GM21515 (cell line): ENCODE data around the gene UBL7.
"Not testable (repeated sequence)": the region's sequence is repeated elsewhere in the genome, so short reads cannot be mapped to it uniquely, and the experiment has no call there.

Experiments
- ATAC-seq: cut with Tn5 transposase; IDR thresholded peaks from one replicate; pipeline ENCODE4 v1.9.1; 2021; ENCODE audit not compliant: unreplicated experiment

UBL7 gene, protein sequence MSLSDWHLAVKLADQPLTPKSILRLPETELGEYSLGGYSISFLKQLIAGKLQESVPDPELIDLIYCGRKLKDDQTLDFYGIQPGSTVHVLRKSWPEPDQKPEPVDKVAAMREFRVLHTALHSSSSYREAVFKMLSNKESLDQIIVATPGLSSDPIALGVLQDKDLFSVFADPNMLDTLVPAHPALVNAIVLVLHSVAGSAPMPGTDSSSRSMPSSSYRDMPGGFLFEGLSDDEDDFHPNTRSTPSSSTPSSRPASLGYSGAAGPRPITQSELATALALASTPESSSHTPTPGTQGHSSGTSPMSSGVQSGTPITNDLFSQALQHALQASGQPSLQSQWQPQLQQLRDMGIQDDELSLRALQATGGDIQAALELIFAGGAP

DNA sequence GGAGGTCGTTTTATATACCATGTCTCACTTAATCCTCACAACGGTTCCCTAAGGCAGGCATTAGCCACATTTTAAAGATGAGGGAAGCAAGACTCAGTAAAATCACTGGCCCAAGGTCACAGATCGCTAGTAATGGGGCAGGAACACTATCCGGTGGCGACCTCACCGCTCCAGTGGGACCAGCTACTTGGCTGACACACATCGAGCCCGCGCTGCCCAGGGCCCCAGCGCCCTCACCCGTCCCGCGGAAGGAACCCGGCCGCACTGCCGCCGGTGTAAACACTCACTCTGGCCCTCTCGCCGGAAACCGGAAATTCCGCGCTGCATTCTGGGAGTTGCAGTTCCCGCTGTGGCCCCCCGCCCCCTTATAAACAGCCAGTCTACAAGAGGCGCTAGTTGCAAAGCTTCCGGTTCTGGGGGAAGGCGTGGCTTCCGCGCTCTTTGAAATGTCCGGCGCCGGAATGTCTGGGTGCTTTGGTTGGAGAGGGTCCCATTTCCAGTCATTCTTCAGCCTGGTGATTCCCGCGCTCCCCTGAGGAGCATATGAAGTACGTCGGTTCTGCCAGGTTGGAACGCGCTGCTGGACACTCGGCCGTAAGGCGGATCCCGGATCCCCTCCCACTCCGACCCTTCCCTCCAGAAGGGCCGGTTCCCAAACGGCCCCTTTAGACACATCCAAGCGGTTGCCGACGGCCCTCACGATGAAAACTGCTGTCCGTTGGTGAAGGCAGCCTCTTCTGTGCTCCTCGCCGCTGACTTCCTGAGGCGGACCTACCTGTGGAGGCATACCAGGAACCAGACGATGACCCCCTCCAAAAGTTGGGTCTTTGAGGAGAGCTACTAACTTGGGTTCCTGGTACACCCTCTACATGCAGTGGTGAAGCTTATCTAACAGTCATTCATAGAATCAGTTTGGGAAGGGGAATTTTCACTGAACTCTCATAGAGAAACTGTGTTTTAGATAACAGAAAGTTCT is at the start of gene UBL7:
Gene UBL7 (minus strand): TSS at position 290 of the 976 bp plus-strand sequence. CDS start 2,293 bp downstream, outside the sequence.
- ATAC-seq = peak; percentile 81

DNA sequence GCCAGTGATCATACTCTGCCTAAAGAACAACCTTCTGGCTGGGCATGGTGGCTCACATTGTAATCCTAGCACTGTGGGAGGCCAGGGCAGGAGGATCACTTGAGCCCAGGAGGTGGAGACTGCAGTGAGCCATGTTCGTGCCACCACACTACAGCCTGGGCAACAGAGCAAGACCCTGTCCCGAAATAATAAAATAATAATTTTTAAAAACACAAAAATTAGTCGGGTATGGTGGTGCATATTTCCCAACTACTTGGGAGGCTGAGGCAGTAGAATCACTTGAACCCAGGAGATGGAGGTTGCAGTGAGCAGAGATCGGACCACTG is 45.5 kb upstream of the UBL7 start:
- ATAC-seq = no peak

DNA sequence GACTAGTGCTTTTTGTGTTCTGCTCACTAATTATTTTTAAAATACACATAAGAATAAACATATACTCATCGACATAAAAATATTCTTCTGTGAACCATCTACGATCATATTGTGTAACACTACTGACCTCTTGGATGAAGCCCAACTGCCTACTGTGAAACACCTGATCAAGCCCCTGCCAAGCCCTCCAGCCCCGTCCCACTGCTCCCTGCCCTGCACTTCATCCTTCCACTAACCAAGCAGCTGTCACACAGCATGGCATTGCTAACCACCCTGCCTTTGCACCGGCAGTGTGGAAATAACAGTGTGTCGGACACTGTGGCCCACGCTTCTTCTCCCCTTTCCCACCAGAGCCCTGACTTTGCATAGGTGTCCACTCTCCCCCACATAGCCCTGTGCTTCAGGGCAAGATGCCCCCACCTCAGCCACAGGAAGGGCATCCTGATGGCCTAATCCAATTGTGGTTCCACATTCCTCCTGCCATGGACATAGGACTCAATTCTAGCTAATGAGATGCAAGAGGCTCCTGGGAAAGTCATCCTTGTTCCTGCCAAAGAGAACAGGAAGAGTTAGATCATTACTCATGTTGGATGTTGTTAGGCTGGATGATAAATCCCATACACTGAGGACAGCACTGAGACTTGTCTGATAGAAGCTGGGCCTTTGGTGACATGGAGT is 45.0 kb upstream of the UBL7 start:
- no peak for ATAC-seq

DNA sequence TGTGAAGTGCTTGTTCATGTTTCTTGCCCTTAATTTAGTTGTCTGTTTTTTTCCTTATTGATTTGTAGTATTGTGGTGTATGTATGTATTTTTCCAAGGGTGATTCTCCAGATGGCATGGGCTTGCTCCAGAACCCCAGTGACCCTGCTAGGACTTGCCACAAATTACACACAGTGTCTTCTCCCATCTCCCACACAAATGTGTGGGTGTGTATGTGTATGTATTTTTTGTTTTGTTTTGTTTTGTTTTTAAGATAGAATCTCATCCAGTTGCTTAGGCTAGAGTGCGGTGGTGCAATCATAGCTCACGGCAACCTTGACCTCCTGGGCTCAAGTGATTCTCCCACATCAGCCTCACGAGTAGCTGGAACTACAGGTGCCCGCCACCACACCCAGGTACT is 43.9 kb upstream of the UBL7 start:
- ATAC-seq = no peak

DNA sequence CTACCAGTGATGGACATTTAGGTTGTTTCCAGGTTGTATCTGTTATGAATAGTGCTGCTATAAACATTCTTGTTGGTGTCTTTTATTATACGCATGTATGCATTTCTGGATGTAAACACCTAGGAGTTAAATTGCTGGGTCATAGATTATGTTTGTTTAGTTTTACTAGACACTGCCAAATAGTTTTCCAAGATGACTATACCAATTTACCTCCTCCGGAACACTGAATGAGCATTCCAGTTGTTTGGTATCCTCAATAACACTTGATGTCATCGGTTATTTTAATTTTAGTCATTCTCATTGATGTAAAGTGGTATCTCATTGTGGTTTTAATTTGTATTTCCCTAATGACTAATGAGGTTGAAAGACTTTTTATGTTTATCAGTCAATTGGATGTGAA is 43.5 kb upstream of the UBL7 start:
- ATAC-seq = no peak

DNA sequence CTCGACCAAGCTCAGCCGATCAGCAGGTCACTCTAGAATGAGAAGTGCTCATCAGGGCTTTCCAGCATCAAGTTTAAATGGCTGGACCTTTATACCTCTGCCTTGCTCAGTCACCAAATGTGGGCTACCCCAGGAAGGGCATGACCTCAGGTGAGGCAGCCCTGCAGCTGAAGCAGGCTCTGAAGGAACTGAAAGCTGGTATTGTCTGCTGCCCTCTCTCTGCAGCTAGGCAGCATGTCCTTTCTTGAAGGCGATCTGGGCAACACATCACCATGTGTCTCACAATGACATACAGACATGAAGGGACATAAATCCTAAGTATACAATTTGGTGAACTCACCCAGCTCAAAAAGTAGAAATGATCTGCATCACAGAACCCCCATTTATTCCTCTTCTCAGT is 41.3 kb upstream of the UBL7 start:
- no peak for ATAC-seq

DNA sequence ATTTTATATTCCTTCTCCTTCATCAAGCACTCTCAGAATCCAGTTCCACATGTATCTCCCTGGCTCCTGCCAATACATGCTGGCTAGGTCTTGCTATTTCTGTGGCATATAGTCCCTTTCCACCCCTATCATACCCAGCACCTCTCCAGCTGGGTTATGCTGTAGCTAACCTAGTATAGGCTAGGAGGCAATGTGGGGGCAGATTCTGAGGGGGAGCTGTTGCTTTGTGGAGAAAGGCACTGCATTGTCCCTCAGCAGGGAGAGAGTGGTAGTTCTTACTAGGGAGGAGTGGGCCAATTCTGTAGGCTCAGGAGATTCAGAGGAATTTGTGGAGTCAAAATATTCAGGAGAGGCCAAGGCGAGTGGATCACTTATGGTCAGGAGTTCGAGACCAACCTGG is 39.4 kb upstream of the UBL7 start:
- ATAC-seq = no peak

DNA sequence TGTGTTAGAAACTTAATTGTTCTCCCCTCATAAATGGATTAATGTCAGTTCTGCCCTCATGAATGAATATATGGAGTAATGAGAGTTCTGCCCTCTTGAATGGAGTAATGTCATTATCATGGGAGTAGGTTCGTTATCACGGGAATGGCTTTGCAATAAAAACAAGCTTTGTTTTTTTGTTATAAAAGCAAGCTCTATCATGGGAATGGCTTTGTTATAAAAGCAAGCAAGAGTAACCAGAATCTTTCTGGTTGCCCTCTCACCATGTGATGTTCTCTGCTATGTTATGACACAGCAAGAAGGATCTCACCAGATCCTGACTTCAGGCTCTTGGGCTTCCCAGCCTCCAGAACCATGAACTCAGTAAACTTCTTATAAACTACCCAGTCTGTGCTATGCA is 38.4 kb upstream of the UBL7 start:
- ATAC-seq = no peak

DNA sequence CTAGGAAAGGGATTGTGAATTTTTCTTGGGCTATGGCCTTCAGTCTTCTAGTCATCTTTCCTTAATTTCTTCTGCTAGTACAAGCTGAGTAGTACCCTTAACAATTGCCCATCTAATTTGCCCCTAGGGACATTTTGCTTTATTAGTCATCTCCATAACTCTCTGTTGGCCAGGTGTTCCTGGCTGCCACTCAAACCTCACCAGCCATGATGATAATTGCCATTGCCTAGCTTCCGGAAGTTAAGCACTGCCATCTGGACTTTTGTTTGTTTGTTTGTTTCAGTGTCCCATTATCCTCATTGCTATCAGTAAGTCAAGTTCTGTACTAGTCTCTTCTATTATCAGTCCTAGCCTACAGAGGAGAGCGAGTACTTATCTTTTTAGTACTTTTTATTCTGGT is 36.6 kb upstream of the UBL7 start:
- ATAC-seq = no peak

DNA sequence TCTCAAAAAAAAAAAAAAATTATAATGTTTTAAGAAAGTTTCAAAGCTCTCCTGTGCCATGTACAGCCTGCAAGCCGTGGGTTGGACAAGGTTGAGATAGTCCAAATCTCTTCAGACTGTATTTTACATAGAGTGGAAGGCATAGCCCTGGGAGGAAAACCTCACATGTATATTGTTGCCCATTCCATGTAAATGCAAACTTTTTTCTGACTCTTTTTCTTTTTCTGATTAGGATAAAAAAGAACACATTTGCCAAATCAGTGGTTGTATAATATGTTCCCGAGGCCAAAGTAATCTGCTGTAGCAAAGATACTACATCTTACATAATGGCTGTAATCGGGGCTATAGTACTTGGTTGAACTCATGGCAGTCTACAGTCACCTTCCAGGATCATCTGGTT is 35.7 kb upstream of the UBL7 start:
- ATAC-seq = no peak

DNA sequence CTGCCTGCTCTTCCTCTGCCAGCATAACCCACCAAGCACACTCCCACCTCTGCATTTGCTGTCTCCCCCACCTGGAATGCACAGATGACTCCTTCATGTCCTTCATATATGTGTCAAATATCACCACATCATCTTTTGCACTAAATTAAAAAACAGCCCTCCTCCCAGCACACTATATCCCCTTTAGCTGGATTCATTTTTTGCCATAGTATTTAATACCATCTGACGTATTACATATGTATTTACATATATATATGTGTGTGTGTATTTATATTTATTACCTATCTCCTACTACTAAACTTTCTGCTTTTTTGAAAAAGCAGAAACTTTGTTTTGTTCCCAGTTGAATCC is 29.4 kb upstream of the UBL7 start:
- ATAC-seq = no peak

DNA sequence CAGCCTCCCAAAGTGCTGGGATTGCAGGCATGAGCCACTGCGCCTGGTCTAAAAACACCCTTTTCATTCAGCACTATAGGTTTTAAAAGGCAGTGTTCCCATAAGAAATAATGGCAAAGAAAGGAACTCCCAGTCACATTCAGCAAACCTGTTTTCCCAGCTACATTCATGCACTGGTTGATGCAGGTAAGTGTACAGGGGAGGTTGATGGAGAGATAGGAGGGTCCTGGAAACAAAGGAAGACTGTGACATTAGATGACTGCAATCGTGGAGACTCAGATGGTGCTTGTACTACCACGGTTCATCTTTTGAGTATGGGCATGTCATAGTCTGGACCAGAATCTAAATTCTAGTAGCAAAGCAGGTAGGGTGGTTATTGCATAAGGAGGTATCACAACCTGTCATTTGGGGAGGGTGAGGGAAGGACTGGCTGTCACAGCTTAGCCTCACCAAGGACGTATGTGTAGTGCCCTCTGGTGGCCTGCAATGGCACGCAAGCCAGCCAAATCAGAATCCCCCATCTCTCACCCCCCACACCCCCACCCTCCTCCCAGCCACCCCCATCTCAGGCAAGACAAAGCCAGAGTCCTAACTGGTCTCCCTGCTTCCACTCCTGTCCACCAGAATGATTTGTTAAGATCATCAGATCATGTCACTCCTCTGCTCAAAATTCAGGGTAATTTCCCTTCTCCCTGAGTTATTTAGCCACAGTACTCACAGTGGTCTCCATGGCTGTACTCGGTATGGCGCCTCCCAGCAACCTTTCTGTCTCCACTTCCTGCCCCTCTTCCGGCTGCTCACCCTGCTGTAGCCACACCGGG is 28.8 kb upstream of the UBL7 start:
- ATAC-seq = no peak

DNA sequence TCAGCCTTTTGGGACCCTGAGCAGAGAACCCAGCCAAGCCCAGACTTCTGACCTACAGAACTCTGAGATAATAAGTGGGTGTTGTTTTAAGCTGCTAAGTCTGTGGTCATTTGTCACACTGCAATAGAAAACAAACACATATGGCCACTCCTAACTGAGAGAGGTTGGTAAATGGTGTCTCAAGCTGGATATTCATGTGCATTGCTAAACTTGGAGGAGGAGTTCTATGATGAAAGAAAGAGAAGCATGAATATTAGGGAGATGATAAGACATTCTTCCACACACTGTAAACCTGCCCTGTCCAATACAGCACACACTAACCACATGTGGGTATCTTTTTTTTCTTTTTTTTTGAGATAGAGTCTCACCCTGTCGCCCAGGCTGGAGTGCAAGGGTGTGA is 27.8 kb upstream of the UBL7 start:
- no peak for ATAC-seq

DNA sequence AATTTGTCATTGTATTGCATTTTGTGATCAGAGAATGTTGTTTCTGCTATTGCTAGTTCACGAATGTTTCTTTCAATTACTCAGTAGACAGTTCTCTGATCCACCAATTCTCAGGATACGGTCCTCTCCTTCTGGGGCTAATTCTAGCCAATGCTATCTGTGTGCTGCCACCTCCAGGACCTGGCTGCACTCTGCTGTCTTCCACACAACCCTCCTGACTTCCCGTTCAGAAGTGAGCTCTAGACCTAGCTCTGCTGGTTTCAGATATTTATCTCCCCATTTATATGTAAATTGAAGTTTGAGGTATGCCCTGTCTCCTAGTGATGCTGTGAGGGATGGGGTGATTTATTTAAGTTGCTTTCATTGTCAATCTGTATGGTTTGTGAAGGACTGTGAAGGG is 21.7 kb upstream of the UBL7 start:
- no peak for ATAC-seq

DNA sequence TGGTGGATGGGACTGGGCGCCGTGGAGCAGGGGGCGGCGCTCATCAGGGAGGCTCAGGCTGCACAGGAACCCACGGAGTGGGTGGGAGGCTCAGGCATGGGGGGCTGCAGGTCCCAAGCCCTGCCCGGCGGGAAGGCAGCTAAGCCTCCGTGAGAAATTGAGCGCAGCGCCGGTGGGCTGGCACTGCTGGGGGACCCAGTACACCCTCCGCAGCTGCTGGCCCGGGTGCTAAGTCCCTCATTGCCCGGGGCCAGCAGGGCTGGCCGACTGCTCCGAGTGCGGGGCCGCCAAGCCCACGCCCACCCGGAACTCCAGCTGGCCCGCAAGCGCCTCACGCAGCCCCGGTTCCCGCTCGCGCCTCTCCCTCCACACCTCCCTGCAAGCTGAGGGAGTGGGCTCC is 19.4 kb upstream of the UBL7 start:
- ATAC-seq = not testable (repeated sequence)

DNA sequence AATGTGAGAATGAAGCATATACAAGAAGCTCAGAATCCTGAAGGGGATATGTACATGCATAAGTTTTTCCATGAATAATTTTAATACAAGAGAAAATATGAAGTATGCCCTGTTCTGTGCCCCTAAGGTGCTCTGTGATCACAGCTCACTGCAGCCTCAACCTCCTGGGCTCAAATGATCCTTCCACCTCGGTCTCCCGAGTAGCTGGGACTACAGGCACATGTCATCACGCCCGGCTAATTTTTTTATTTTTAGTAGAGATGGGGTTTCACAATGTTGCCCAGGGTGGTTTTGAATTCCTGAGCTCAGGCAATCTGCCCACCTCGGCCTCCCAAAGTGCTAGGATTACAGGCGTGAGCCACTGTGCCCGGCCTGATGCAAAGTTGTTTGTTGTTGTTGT is 10.7 kb upstream of the UBL7 start:
- not testable (repeated sequence) for ATAC-seq

DNA sequence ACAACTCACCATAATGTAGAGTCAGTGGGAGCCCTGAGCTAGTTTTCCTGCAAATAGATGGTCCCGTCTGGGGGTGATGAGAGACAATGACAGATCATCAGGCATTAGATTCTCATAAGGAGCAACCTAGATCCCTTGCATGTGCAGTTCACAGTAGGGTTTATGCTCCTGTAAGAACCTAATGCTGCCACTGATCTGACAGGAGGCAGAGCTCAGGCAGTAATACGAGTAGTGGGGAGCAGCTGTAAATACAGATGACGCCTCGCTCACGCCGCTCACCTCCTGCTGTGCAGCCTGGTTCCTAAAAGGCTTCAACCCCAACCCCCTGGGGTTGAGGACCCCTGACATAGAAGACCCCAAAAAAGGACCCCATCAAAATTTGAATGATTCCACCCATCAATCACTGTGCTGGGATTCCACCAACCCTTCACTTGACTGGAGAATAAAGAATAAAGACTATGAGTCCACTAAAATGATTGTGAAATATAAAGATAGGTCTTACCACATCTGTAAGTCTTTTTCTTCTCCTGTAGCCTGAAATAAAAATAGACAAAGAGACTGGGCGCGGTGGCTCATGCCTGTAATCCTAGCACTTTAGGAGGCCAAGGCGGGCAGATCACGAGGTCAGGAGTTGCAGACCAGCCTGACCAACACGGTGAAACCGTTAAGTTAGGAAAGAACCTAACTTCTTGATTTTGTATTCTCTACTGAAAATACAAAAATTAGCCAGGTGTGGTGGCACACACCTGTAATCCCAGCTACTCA is 9.9 kb upstream of the UBL7 start:
- ATAC-seq = no peak

DNA sequence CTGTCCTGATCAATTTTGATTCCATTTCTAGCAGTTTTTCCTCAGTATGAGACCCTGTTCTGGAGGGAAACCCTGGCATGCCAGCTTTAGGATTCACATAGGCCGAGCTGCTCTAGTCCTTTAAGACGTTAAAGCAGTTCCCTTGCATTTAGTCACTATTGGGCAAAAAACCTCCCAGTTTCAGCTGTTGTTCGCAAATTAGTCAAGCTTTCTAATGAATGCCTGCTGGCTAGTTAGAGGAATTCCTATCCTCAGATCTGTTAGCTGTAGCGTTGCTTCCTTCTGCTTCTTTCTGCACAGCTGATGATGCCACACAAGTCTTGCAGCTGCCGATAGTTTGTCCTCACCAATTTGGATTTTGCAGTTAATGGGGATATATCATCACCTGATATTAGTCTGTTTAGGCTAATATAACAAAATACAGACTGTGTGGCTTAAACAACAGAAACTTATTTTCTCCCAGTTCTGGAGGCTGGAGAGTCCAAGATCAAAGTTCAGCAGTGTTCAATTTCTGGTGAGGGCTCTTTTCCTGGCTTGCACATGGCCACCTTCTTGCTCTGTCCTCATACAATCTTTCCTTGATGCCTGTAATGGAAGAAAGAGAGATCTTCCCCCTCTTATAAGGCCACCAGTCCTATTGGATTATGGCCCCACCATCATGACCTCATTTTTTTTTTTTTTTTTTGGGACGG is 7.5 kb upstream of the UBL7 start:
- ATAC-seq = no peak

DNA sequence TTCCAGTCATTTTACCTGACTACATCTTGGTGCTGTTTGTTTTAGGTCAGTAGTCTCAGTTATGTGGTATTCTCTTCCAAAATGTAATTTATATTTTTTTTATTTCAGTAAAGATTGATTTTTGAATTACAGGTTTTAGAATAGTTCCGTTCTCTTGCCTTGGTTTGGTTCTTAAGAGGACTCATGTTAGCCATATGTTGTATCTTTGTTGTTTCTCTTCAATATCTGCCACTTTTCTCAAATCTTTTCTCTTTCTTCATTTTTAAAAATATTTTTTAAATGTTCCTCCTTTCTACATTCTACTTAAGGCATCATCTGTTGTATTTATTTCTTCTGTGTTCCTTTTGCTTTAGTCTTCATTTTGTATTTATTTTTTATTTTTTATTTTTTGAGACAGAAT is 5.6 kb upstream of the UBL7 start:
- no peak for ATAC-seq

DNA sequence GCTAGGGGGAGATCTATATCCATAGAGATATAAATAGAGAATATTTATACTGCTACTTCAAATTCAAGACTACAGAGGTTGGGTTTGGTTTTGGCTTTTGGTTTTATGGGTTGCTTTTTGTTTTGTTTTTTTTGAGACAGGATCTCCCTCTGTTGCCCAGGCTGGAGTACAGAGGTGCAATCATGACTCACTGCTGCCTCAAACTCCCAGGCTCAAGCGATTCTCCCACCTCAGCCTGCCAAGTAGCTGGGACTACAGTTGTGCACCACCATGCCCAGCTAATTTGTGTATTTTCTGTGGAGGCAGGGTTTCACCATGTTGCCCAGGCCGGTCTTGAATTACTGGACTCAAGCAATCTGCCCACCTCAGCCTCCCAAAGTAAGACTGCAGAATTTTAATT is 3.9 kb upstream of the UBL7 start:
- ATAC-seq = no peak
